GM18867 (cell line): ENCODE results near the gene SMIM13.

ENCODE experiments used
- ATAC-seq: cut with Tn5 transposase; IDR thresholded peaks from one replicate; pipeline ENCODE4 v1.9.1; 2021; ENCODE audit warnings: mild to moderate bottlenecking, moderate library complexity; ENCODE audit not compliant: unreplicated experiment

Gene SMIM13

DNA sequence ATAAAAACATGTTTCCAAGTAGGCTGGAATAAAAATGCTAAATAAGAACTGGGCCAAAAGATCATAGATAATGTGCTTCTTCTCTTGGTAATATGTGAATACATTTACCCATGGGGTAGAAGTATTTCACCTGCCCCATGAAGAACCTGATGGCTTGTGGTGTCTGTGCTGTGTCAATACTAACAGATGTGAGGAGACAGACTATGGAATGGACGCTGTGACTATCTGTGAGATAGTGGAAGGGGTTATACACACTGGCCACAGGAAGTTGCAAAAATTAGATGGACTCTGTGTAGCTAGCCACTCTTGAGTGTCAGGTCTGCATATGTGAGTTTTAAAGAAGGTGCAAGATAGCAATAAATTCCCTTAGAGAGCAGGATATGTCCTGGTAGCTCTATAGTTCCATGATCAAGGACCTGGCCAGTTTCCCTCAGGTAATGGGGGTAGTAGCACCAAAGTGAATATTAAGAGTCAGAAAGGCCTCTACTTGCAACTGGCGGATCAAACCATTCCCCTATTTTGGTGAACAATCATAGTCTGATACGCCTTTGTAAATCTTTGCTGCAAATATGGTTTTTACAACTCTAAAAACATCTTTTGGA, 90.2 kb downstream of the SMIM13 start:
- ATAC-seq: no peak

DNA sequence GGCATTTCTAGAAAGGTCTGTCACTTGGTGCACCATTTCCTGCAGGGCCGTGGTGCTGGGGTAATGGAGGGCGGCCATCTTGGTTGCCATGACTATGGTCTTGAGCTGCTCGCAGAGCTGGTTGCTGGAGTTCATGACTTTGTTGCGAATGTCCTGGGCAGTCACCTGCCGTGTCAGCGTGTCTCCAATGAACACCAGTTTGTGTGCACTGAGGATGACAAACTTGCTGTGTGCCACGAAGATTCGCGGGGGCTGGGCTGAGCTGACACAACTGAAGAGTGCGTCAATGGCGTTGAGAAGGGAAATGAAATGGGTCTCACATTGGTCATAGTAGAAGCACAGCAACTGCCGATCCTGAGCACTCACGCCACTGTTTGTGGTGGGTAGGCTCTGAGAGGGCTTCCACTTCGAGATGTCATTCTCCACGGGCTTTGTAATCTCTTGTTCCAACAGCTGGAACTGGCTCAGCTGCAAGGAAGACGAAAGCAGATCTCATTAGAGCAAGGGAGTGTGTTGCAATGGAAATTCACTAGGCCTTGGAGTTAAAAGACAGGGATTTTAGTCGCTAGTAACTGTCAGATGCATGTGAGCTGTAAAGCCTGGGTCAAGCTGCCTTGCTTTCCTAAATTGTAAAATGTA, 91.7 kb downstream of the SMIM13 start:
- no peak for ATAC-seq

DNA sequence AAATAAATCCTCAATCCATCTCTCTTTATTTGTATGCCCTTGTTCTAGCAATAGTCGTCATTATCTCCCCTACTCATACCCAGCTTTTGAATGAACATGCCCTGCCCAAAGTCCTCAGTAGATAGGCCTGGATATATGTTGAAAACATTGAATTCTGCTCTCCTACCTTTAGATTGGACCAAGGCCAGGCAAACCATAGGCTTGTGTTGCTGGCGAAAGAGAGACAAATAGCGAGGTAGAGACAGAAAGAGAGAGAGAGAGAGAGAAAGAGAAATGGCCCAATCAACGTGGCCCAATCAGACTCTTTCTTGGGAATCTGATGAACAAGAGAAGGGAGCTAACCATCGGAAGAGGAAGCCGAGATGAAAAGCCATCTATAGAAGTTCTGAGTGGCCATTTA, 93.7 kb downstream of the SMIM13 start:
- ATAC-seq: no peak
